Hematopoietic multipotent progenitor cell treated with erythropoietin and hydrocortisone succinate and interleukin-3 and kit ligand, for 6 days (in vitro differentiated cells): ENCODE measurements around the gene CDC42SE2.
A peak's percentile ranks its signal among the peaks of the same experiment; 100 is the strongest.

ENCODE experiments used
- DNase-seq: peaks from one replicate; pipeline ENCODE4 v3.0.0-alpha.2; 2015

Gene CDC42SE2, protein sequence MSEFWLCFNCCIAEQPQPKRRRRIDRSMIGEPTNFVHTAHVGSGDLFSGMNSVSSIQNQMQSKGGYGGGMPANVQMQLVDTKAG

DNA sequence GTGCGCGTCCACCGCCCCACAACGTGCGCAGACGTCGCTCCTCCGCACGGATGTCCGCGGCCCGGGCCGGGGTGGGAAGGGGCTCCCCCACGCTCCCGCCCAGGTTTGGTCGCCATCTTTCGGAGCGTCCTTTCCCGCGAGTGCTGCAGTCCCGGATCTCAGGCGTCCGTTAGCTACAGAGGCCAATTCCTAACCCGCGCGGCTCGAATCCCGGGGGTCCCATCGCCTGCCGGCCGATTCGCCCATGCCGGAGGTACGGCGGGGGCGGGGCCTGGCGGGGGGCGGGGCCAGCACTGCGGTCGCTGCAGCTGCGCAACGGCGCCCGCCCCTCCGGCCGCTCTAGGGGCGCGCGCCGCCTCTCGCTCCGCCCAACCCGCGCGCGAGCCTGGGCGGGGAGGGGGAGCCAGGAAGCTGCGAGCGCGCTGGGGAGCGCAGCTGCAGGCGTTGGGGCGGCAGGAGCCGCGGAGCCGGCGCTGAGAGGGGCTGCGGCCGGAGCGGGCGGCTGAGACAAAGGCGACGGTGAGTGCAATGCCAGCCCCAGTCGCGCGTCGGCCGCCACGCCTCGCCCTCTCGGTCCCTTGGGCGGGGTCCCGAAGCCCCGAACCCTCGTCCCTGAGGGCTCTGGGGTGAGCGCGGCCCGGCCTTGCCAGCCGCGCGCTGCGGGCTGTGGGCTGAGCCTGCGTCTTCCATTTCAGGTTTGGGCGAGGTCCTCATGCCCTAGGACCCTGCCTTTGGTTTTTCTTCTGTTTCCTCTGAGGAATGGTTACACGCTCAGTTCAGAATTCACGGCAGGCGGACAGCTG lies at the start of gene CDC42SE2:
CDC42SE2 (plus strand) TSS at position 406 of the 803 bp plus-strand sequence. CDS start 95,441 bp downstream, outside the sequence.
- peak; percentile 91 for DNase-seq

DNA sequence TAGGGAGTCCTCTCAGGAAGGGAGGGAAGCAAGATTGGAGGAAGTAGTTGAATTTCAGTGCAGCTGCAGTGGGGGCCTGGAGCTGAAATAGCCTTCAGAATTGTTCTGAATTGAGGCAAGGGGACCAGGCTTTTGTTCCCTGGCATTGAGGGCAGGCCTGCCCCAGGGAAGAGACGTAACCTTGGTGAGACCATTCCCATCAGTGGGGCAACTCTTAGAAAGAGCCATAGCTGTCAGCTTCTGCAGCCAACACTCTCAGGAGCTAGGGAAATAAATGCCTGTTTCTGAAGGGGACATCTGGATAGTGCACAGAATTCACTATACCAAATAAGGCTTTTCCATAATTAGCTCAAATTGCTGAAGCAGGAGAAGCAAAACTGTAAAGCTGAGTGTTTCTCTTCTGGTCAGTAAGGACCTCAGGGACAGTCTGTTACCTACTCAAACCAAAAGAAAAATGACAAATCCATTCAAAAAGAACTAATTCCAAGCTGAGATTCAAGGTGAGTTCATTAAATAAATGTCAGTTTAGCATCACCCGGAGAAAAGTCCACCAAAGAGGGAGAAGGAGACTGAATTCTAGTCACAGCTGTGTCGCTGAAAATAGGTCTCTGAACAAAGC lies 49.1 kb upstream of the CDC42SE2 start:
- DNase-seq = no peak

DNA sequence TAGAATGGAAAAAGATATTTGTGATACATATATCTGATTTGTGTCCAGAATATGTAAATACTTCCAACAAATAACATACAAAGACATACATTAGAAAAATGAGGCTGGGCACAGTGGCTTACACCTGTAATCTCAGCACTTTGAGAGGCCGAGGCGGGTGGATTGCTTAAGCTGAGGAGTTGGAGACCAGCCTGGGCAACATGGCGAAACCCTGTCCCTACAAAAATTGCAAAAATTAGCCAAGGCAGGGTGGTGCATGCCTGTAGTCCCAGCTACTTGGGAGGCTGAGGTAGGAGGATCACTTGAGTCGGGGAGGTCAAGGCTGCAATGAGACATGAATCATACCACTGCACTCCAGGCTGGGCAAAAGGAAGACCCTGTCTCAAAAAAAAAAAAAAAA lies 46.1 kb upstream of the CDC42SE2 start:
- no peak for DNase-seq

DNA sequence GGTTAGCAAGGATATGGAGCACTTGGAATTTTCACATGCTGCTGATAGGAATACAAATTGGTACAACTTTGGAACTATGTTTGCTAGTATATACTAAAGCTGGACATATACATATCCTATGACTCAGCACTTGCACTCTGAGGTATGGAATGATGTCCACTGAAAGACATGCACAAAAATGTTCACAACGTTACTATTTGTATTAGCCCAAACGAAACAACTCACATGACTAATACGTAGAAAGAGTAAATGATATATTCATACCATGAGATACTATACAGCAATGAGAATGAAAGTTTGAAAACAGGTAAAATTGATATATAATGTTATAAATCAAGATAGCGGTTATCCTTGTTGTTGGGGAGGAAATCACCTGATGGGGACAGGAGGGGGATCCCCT lies 45.5 kb upstream of the CDC42SE2 start:
- no peak for DNase-seq

DNA sequence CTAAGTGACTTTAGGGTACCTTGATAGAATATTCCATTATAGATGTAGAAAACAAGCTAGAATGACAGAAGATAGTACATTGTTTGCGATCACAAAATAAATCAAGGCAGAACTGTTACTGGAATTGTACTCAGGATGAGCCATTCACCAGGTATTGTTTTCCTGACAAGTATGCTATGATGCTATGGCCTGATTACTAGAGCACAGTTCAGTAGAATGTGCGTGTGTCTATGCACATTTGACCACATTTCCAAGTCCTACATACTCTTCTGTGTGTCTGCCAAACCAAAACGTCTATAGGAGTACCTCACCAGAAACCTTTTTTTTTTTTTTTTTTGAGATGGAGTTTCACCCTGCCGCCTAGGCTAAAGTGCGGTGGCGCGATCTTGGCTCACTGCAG lies 43.3 kb upstream of the CDC42SE2 start:
- no peak for DNase-seq

DNA sequence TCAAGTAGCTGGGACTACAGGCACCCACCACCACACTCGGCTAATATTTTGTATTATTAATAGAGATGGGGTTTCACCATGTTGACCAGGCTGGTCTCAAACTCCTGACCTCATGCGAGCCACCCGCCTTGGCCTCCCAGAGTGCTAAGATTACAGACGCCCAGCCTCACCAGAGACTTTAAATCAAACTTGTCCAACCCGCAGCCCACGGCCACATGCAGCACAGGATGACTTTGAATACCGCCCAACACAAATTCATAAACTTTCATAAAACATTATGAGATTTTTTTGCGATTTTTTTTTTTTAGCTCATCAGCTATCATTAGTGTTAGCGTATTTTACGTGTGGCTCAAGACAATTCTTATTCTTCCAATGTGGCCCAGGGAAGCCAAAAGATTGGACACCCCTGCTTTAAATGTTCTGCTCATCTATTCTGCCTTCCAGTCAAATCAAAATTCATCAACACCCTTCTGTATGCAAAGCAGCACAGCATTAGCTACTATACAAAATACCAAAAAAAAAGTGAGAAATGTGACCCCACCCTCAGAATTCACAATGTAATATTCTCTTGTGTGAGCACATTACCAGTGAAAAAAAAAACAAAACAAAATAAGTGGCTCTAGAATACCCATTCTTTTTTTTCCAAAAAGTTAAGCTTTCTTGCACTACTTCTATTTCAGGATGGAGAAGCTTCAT lies 42.7 kb upstream of the CDC42SE2 start:
- no peak for DNase-seq

DNA sequence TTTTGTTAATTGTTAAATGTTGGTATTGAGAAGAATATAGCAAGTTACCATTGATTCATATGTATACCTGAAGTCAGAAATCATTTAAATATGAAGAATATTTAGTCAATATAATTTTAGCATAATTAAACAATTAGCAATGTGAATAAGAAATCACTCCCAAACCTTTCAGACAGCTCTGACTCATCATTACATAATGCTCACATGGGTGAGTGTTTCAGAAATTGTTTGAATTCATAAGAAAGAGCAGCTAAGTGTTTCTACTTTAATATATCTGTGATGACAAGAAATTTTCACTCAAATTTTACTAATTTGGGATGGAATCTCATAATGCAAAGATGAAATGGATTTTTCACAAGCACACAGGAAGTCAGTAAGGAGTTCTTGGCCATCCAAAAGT lies 42.0 kb upstream of the CDC42SE2 start:
- no peak for DNase-seq

DNA sequence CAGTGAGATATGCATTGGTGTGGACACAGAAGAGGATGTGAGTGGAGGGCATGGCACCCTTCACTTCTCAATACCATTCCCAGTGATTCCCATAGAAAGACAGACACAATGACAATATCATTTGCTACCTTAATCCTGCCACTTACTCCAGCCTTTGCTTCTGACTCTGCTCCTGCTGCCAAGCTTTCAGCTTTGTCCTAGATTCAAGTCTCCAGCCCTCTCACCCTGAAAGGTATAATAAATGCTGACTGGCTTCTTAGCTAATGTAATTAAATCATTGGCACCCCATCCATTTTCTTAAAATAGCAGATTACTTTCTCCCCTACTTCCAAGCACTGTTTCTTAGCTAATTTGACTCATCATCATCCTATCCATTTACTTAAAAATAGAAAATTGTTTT lies 41.1 kb upstream of the CDC42SE2 start:
- DNase-seq = no peak

DNA sequence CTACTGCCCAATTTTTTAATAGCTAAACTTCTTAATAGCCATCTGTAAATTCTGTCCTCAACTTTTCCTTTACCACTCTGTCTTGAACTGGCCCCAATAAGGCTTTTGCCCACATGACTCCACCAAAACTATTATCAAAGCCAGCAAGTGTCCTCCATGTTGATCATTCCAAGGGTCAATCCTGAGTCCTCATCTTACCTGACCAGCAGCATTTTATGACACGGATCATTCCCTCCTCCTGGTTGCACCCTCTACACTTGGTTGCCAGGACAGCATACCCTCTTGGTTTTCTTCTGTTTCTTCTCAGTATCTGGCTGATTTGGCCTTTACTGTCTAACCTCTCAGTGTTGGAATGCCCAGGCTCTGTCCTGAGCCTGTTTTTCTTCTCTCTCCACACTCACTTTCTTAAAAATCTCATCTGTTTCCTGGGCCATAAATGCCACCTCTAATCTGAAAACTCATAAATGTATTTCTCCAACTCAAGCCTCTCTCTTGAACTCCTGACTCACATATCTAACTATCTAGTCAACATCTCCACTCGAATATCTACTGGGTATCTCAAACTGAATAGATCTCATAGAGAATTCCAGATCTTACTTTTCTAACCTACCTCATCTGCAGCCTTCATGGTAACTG lies 40.0 kb upstream of the CDC42SE2 start:
- no peak for DNase-seq

DNA sequence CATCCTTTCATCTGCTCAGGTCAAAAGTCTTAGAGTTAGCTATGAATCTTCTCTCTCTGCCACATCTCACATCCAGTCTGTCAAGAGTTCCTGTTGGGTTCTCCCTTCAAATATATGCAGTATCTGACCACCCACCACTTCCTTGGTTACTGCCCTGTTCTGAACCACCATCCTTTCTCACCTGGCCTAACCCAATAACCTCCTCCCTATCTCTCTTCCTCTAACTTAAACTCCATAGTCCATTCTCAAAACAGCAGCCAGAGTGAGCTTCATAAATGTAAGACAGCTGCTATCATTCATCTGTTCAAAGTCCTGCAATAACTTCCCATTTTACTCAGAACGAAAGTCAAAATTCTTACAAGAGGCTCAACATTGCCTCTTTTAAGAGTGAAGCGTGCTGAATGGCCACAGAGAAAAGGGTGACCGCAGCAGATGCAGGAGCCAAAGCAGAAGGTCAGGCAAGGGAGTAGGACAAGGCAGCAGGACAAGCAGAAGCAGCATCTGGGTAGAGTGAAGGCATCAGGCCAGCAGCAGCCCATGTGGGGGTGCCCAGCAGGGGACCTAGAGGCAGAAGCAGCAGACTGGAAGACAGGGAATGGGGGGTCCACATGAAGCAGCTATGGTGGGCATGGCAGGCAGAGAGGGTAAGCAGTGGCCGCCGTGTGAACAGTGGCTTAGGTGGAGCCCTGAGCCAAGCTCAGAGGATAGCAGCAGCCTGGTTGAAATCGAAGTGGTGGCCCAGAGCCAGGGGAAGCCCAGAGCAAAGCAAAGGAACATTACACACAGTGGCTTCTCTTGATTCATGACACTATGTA lies 39.3 kb upstream of the CDC42SE2 start:
- peak; percentile 15 for DNase-seq

DNA sequence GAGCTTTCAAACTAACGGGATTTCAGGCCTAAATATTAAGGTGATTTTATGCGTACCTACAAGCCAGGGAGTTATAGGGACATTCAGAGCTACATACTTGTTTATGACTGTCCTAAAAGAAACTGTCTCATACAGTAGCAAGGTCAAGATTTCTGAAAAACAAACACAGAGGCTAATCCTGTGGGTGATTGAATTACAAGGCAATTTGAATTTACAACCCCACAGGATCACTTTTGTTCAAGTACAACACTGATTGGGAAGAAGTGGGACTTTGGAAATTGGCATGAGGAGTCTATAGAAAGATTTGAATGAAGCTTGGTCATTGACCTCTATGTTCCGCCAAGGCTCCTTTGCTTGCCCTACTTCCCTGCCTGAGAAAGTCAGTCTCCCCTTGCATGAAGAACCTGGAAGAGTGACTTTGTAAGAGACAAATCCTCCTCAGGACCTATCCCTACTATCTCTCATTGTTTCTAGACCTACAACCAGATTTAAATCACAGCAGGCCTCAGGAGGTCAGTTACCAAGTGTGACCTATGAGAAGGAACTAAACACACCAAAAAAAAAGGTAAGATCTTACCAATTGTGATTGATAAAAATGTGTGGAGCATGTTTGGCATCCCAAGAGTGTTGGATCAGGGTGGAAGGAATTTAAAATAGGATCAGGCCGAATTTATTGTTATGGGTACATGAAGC lies 38.4 kb upstream of the CDC42SE2 start:
- no peak for DNase-seq

DNA sequence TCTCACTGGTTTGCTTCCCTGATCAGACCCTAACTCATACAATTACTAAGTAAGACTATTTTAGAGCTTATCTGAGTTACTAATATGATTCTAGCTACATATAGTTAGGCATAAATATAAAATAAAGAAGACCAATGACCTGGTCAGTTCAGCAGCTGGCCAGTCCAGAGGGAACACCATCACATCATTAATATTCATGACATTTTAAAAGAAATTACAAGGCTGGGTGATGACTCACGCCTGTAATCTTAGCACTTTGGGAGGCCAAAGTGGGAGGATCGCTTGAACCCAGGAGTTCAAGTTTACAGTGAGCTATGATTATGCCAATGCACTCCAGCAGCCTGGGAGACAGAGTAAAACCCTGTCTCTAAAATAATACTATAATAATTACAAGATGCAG lies 37.0 kb upstream of the CDC42SE2 start:
- DNase-seq = no peak

DNA sequence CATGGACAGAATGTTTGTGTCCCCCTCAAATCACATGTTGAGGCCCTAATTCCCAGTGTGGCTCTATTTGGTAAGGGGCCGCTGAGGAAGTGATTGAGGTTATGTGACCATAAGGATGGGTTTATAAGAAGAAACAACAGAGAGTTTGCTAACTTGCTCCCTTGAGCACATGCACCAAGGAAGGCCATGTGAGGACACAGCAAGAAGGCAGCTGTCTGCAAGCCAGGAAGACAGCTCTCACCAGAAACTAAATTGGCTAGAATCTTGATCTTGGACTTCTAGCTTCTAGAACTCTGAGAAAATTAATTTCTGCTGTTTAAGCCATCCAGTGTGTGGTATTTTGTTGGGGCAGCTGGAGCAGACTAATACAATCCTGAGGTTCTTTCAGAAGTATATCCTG lies 35.2 kb upstream of the CDC42SE2 start:
- DNase-seq = no peak

DNA sequence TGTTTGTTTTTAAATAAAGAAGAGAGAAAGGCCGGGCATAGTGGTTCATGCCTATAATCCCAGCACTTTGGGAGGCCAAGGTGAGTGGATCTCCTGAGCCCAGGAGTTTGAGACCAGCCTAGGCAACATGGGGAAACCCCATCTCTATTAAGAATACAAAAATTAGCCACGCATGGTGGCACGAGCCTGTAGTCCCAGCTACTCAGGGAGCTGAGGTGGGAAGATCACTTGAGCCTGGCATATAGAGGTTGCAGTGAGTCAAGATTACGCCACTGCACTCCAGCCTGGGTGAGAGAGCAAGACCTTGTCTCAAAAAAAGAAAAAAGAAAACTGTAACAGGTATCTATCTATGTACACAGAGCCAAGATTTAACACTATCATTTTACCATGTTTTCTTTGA lies 34.2 kb upstream of the CDC42SE2 start:
- DNase-seq = no peak

DNA sequence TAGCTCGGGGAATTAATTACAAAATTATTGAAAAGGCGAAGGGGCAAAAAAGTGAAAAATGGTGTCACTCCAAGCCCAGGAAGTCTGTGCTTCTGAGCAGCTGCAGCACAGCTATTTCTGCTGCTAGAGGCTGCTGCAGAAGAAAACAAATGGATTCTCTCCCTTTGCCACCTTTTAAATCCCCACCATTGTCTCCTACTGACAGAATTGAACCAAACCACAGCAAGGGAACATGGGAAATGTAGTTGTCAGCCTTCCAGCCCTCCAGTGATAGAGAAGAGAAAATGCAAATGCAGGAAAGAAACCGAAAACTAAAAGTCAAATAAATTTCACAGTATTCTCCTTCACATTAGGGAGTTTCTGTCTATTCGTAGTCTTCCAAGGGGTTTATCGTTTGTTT lies 33.4 kb upstream of the CDC42SE2 start:
- peak; percentile 19 for DNase-seq

DNA sequence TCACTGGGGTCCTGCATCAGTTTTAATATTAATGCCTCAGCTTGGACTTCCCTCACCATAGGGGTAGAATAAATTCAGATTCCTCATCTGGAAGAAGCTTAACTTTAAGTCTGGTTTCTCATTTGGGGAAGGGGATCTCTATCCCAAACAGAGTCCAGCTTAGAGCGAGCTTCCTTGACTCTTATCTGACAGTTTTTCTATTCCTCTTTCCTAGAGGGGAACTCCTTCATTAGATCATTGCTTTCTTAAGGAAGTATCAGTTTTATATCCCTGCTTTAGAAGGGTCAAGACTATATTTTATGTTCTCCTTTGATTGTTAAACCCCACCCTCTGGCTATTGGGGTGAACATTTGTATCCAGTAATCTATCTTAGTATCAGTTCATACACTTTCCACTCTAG lies 24.2 kb upstream of the CDC42SE2 start:
- DNase-seq = no peak

DNA sequence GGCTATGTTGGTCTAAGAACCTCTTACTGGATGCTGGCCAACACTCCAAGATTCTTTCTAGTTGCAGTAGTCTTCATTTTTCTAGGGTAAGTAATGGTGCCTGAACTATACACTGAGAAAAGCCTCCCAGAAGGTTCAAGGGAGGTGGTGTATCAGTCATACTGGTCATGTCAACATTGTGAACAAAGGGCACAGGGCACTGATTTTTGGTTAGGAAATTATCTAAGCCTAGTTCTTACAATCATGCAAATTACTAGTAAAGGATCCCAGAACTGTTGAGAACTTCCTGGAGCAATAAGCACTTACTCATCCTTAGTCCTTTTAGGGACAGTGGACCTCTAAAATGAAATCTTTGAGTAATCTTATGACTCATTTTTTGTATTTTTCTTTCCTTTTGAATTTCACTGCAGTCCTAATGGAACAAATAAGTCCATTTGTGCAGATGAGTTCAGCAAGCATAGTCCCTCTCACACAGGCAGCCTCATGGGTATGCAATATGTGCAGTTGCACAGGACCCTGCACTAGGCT lies 21.1 kb upstream of the CDC42SE2 start:
- DNase-seq = no peak

DNA sequence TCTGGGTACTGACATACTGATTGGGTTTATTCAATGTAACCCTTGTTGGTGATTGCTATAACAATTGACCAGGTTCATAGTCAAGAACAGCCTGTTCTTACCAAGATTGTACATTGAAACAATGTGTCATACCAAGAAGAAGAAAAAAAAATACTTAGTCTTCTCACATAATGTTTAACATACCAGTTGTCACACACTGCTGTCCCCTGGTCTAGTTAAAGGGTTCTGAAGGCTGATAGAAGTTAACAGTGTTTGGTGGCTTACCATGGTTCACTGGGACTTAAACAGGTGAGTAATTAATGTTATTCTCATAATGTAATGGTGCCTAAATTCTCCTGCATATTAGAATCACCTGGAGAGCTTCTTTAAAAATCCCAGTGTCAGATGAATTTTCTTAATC lies 18.5 kb upstream of the CDC42SE2 start:
- no peak for DNase-seq

DNA sequence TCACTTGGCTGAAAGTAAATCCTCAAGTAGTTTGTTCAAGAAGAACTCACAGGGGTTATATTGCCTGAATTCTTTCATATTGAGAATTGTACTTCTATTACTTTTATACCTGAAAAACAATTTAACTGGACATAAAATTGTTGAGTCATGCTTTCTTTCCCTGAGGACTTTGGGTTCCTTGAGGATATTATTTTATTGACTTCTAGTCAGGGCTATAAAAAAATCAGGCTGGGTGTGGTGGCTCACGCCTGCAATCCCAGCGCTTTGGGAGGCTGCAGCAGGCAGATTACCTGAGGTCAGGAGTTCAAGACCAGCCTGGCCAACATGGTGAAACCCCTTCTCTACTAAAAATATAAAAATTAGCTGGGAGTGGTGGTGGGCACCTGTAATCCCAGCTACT lies 17.9 kb upstream of the CDC42SE2 start:
- DNase-seq = no peak

DNA sequence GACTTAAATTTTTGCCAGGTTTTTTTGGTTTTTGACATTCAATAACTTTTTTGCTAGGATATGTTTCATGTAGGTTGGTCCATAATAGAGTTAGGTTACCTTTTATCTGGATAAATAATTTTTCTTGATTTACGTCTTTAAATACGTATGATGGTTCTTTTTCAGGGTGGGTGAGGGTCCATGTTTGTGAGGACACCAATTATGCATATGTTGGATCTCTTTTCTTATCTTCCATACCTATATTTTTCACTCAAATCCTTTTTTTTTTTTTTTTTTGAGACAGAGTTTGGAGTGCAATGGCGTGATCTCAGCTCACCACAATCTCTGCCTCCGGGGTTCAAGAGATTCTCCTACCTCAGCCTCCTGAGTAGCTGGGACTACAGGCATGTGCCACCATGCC lies 17.3 kb upstream of the CDC42SE2 start:
- no peak for DNase-seq

DNA sequence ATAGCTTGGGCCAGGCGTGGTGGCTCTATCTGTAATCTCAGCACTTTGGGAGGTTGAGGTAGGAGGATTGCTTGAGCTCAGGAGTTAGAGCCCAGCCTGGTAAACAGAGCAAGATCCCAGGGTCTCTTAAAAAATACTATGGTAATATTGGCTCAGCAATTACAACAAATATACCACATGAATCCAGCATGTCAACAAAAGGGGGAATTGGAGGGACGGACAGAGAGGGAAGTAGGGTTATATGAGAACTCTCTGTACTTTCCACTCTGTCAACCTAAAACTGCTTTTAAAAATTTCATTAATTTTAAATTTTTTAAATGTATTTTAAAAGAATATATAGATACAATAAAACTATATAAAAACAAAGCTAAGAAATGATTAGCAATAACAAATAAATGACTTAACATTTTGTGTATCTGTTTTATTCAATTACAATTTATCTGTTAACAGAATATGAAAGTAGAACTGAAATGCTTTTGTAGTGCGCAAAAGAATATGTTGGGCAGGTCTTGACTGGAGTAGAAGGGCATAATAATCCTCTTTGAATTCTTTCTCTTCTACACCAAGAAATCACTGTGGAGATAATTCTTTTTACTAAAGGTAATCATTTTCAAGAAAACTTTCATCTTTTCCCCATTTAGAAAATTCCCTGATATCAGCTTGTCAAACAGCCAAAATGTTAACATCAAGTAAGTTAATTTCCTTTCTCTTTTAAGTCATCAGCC lies 12.9 kb upstream of the CDC42SE2 start:
- no peak for DNase-seq
